Measurements from ENCODE around the gene NTN1. TPM values are rescaled to one million over a fixed set of nuclear protein-coding genes. Genes with fewer than 3 reads are reported as not detected.

The NTN1 gene
- total and polyA plus RNA-seq, 2 of the 13 experiments (the other 11 are each of a cell fraction or from before 2014, with no cell fraction given), result 0.04 to 0.05 TPM

DNA sequence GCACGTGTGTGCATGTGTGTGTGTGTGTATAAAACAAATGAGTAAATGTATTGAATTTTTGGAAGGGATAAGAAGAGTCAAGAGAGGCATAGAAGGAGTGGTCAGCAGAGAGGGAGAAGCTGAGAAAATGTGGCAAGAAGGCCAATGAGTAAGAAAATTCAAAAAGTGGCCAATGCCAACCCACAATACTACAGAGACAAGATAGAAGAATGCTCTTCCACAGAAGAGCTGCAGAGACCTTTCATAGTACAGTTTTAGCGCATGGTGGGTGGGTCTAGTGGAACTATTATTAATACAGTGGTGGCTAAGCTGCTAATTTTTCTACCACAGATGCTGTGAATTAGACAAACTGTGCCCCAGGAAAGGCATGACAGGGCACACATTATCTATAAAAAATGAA lies 233.5 kb downstream of the NTN1 start (continued):
- no peak for TF ChIP-seq NR2F6 (IDR thresholded peaks at IDR 0.05)
- no peak for TF ChIP-seq NR2F6 (CRISPR knock-in tag; IDR thresholded peaks at IDR 0.05)
- TF ChIP-seq, protein P1, sequence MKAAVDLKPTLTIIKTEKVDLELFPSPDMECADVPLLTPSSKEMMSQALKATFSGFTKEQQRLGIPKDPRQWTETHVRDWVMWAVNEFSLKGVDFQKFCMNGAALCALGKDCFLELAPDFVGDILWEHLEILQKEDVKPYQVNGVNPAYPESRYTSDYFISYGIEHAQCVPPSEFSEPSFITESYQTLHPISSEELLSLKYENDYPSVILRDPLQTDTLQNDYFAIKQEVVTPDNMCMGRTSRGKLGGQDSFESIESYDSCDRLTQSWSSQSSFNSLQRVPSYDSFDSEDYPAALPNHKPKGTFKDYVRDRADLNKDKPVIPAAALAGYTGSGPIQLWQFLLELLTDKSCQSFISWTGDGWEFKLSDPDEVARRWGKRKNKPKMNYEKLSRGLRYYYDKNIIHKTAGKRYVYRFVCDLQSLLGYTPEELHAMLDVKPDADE (CRISPR knock-in tag; IDR thresholded peaks at IDR 0.05), result no peak

DNA sequence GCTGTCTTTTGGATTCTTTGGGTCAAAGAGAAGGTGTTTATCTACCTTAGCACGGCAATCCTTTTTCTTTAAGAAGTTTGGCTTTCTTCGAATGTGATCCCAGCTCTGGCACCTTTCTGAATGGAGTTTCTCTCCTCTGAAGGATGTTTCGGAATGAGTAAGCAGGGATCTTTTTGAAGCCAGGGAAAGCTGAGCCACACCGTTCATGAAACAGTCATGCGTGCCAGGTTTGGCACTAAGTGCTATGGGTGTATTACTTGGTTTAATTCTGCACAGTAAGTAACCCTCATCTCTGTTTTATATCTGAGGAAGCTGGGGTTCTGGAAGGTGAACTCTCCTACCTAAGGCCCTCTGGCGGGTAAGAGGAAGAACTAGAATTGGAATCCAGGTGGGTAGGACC lies 234.5 kb downstream of the NTN1 start:
- Histone ChIP-seq H3K4me2 (ENCODE audit: low read depth, low read length) (no peak overlapping the region), H3K4me3 (replicated peaks in 1 of 3; ENCODE audit: insufficient read depth in 1 of 3, low read depth in 2 of 3, low read length in 3 of 3) (no peak overlapping the region), H3K9me3 (ENCODE audit: low read length) (no peaks in the 10 kb centered on the region), H3K79me2 (ENCODE audit: insufficient read depth, low read length) (no peaks in the 10 kb centered on the region), H4K20me1 (ENCODE audit: insufficient read depth, low read length) (no peaks in the 10 kb centered on the region), H3K27me3 (ENCODE audit: control insufficient read depth in 1 of 2, insufficient read depth in 2 of 2, low read length in 2 of 2) (no peaks in the 10 kb centered on the region), H3K27ac (ENCODE audit: extremely low read length, insufficient read depth, low read length) (no peak overlapping the region), H3K36me3 (replicated peaks in 1 of 2; ENCODE audit: control insufficient read depth in 1 of 2, insufficient read depth in 2 of 2, low read length in 2 of 2) (no peaks in the 10 kb centered on the region), H3K4me1 (ENCODE audit: insufficient read depth, low read length) (peaks cover 43% of the 10 kb centered on the region), H3K9ac (ENCODE audit: insufficient read depth, low read depth, low read length) (no peak overlapping the region), H2AFZ (ENCODE audit: low read length) (no peak overlapping the region)
- ATAC-seq (no peak), DNase-seq (ENCODE audit: low spot score) (no peak), FAIRE-seq (no peak)
- in situ Hi-C loops (cut with HindIII; ENCODE audit: extremely low pct_ligation_motif_present, low pct_unique_long_range_greater_than_20kb) (no loop called here), intact Hi-C loops (cut with micrococcal nuclease; ENCODE audit: unreplicated experiment) (no loop called here)
- ChIA-PET POLR2A (no interaction called here), CTCF (ENCODE audit: low intra/inter-chr PET ratio, low total read pairs) (no interaction called here)
- TF ChIP-seq HCFC1 (IDR thresholded peaks at IDR 0.05; ENCODE audit: low read depth, low read length) (no peak), ZBTB40 (IDR thresholded peaks at IDR 0.05) (no peak), ZBTB40 (CRISPR knock-in tag; IDR thresholded peaks at IDR 0.05) (no peak), DNMT3B (CRISPR knock-in tag; conservative IDR thresholded peaks at IDR 0.05) (no peak), ZBTB44 (CRISPR knock-in tag; IDR thresholded peaks at IDR 0.05) (no peak), FLYWCH1 (CRISPR knock-in tag; IDR thresholded peaks at IDR 0.05) (no peak)
- TF ChIP-seq, protein P2, sequence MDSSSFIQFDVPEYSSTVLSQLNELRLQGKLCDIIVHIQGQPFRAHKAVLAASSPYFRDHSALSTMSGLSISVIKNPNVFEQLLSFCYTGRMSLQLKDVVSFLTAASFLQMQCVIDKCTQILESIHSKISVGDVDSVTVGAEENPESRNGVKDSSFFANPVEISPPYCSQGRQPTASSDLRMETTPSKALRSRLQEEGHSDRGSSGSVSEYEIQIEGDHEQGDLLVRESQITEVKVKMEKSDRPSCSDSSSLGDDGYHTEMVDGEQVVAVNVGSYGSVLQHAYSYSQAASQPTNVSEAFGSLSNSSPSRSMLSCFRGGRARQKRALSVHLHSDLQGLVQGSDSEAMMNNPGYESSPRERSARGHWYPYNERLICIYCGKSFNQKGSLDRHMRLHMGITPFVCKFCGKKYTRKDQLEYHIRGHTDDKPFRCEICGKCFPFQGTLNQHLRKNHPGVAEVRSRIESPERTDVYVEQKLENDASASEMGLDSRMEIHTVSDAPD (CRISPR knock-in tag; IDR thresholded peaks at IDR 0.05), result no peak
- WGBS (ENCODE audit: low lambda C conversion rate), result 90% methylated on average over 6 of the region's 6 CpGs
- no TSS peak for BruUV-seq (replicated peaks)

All from HepG2 (cell line).